HG03060 (cell line): ENCODE data around the gene VPS4A.

Experiments
- ATAC-seq: cut with Tn5 transposase; IDR thresholded peaks from one replicate; pipeline ENCODE4 v1.9.1; 2021; ENCODE audit warnings: low read depth, moderate number of reproducible peaks; ENCODE audit not compliant: unreplicated experiment

Gene VPS4A

DNA sequence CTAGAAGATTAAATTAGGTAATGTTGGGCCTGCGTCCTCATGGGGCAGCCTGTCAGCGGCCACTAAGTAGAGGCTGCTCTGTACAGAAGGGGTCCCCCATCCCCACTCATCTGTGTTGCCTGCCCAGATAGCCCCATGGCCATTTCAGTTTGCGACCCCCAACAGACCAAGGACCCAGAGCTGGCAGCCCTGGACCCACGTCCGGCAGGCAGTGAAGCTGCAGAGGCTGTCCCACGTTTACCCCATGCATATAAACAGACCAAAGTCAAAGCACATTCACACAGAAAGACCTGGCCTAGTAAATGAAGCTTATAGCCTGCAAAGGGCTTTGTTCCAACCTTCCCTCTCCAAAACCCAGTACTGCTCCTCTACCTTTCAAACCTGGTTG, 14.6 kb downstream of the VPS4A start:
- no peak for ATAC-seq

GRCh38 chr16:69326172-69326873, 15.2 kb downstream of the VPS4A start:
- ATAC-seq = no peak

- no peak for ATAC-seq
These were observed 16.6 kb downstream of the VPS4A start for GRCh38 chr16:69327585-69328310.

DNA sequence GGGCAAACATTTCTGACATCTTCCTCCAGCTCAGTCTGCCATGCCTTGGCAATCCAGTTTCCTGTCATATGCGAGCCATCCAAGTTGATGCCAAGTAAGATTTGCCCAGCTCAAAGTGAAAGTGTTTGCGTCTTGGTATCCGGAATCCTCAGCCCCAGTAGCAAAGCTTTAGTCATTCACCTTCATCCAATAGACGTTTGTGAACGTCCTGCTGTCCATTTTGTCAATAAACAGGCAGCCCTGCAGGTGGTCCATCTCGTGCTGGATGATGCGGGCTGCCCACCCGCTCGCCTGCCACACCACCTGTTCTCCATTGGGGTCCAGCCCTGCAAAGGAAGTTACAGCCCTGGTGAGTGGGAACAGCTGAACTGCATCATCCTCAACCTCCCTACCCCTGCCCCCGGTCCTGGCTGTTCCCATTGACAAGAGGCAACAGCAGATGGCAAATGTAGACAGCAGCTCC, 17.7 kb downstream of the VPS4A start:
- ATAC-seq = no peak

DNA sequence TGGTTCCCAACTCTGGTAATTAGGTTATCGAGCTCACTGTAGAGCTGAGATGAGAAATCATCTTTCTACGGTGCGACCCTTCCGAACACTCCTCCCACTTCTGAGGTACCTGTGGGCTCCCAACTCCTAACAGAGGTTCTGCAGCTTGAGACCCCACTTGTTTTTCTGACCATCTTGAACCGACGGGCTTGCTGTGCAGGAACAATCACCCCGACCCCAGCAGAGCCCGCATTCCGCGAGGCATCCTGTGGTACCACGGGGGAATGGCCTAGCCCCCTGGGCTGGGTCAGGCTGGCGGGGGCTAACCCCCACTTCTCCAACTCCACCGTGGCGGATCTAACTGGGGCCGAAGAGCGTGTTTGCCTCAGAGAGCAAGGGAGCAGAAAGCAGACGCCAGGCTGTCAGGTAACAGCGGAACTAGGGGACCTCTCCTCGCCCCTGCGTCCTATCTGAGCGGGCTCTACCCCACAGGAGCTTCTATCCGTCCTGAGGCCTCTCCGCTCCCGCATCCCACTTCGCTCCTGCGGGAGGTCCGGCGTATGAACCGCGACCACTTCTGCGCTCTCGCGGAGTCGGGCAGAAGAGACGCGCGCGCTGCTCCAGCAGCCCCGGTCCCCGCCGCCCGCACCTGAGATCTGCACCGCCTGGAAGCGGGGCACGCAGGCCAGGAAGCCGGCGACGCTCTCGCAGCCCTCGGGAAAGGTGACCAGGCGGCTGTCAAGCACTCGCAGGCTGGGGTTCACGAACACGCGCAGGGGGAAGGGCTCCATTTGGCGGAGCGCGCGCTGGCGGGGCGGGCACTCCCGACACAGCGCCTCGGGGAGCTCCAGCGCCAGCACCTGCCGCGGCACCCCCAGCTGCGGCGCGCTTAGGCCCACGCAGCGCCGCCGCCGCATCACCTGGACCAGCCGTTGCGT, 18.5 kb downstream of the VPS4A start:
- ATAC-seq = no peak

DNA sequence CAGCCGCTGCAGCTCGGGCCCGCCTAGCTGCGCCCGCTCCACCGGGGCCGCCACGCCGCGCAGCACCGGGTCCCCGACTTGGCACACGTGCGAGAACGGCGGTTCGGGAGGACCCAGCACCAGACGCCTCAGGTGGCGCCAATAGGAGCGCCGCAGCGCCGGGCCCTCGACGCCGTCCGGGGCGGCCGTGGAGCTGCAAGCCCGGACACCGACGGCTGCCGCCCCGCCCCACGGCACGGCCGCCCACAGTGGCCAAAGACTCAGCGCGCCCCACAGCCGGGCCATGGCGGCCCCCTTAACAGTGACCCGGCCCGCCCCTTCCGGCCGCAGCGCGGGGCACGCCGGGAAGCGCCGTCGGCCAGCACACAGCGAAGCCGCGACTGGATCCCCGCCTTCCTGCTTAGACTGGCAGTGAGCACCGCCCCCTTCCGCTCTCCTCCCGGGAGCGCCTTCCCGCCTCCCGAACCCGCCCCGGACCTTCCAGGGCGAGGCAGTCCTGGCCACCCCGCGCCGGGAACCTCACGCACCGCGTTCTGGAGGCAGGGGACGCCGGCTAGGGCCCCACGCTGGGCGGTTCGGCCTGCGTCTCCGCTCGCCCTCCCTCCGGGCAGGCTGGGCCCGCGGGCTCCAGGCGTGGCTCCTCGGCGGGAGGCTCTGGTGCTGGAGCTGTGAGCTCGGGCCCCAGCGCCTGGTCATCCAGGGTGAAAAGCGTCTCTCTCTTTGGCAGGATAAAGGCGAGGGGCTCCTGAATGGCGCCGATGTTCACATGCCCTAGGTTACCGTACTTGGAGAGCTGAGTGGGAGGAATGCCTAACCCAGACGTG, 19.3 kb downstream of the VPS4A start, which contains the start of gene PDF:
Gene PDF (minus strand): TSS at position 303 of the 824 bp plus-strand sequence. CDS start 18 bp downstream, at position 285.
- peak; percentile 56 for ATAC-seq

GRCh38 chr16:69334696-69335095, 23.5 kb downstream of the VPS4A start:
- no peak for ATAC-seq

DNA sequence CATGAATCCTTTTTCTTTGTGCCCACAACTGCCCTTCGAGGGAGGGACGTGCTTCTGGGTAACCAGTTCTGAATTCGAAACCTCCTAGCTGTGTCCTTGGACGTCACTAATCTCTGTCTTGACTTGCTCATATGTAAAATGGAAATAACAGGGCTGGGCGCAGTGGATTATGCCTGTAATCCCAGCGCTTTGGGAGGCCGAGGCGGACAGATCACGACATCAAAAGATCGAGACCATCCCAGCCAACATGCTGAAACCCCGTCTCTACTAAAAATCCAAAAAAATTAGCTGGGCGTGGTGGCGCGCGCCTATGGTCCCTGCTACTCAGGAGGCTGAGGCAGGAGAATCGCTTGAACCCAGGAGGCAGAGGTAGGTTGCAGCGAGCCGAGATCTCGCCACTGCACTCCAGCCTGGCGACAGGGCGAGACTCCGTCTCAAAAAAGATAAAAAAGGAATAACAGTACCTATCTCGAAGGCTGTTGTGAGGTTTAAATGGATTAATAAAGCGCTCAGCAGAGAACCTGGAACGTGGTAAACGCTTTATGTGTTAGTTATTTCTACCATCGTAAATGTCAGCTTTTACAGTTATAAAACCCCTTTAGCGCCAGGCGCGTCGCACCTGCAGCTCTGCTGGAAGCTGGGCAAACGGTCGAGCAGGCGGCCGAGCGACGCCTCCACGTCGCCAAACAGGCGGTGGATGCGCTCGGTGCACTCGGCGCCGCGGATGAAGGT, 27.6 kb downstream of the VPS4A start:
- ATAC-seq = no peak

- ATAC-seq = peak; percentile 80
These were observed 28.3 kb downstream of the VPS4A start, which contains the start of the genes COG8 and NIP7 for GRCh38 chr16:69339289-69340094. COG8 (minus strand) TSS chr16:69339564; CDS start chr16:69339552, 12 bp downstream. NIP7 (plus strand) TSS chr16:69339772; CDS start chr16:69339830, 58 bp downstream.

DNA sequence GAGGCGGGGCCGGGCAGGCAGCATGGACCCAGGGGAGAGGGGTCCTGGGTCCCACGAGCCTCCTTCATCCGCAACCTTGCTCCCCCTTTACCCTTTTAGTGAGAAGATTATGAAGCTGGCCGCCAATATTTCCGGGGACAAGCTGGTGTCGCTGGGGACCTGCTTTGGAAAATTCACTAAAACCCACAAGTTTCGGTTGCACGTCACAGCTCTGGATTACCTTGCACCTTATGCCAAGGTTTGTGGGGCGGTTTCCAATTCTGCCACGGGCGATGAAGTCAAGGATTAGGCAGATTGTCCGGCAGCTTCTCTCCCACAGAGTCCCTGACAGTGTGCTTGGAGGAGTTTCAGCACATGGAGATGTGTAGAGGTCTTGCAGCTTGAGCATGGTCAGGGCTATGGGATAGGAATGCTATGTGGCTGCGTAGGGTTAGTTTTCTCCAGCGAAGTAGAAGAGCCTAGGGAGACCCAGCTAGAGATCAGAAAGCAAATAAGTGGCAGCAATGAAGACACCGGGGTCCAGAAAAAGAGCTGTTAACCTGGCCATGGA, 29.0 kb downstream of the VPS4A start:
- no peak for ATAC-seq

- no peak for ATAC-seq
These were observed 33.0 kb downstream of the VPS4A start for GRCh38 chr16:69344171-69344570.

DNA sequence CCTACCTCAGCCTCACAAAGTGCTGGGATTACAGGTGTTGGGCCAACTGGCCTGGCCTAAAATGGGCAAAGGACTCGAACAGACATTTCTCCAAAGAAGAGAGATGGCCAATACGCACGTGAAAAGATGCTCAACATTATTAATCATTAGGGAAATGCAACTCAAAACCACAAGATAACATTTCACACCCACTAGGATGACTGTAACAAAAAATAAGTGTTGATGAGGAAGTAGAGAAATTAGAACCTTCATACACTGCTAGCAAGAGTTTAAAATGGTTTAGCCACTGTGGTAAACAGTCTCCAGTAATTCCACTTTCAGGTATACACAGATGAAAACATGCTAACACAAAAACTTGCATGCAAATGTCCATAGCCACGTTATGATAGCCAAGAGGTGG, 34.8 kb downstream of the VPS4A start:
- no peak for ATAC-seq

GRCh38 chr16:69346683-69347082, 35.5 kb downstream of the VPS4A start:
- ATAC-seq = no peak

DNA sequence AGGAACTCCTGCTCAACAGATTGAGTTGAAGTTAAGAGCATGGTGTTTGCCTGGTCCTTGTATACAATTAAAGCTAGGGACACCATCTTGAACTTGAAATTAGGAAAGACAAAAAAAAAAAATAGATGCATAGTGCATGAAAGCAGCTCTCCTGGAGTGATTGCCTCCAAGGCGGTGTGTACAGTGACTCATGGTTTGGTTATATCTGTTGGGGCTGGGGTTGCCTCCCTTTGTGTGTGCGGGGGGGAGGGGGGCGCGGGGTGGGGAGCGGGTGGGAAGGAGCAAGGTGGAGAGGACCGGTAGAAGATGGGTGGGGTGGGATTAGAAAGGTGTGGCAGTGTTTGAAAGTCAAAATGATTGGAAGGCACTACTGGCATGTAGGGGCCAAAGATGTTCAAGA, 37.1 kb downstream of the VPS4A start:
- no peak for ATAC-seq

GRCh38 chr16:69349536-69349935, 38.4 kb downstream of the VPS4A start:
- ATAC-seq = no peak

- ATAC-seq = no peak
These were observed 39.5 kb downstream of the VPS4A start for GRCh38 chr16:69350536-69351133.

DNA sequence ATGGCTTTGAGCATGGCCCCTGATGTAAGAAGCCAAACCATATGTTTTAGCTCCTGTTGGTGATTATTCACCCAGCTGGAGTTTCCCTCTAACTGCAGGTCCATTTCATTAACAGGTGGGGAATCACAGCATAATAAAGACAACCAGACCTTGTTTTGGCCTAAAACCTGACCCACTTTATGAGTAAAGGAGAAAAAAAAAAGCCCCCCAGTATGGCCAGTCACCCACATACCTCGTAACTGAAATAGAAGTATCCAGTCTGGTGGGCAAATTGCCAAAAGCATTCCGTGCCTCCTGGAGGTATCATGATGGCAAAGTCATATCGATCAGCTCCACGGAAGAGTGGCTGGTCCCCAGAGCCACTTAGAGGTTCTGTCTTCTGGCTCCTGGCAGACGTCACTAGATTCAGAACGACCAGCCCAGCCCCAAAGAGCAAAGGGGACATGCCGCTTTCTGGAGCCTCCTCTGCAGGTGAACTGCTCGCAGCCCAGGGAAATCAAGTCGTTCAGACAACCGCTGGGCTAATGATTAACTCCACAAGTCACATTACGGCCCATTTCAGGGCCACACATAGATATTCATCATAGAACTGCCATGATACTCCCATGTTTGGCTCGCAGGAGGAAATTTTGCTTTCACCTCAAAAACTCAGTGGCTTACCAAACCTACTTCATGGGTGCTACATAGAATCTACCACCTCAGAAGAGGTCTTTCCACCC, 40.3 kb downstream of the VPS4A start, which contains the start of gene TMED6:
Gene TMED6 (minus strand): TSS at position 478 of the 719 bp plus-strand sequence. CDS start 33 bp downstream, at position 445.
- no peak for ATAC-seq
